Spleen (tissue), 7 donors: ENCODE results near the gene MRPL14.

Experiments
- POLR2A ChIP-seq, 3 donors: fragments of 450-650 bp; IDR thresholded peaks; one replicate each; pipeline ENCODE4 v1.5.1; 2017; ENCODE audit warnings: antibody characterized with exemption in 3 of 3, mild to moderate bottlenecking in 1 of 3
- POLR2AphosphoS5 ChIP-seq, 3 donors: sonication (generic); formaldehyde crosslinking; IDR thresholded peaks; one replicate each; pipeline ENCODE4 v1.5.1; 2017; ENCODE audit warnings: antibody characterized with exemption in 3 of 3
- TF ChIP-seq, protein P1 (sequence below), 11 experiments: fragments of 200-600 bp in 7 of 11; fragments of 450-650 bp in 4 of 11; sonication (generic) in 4 of 11; IDR thresholded peaks in 8 of 11; conservative IDR thresholded peaks in 3 of 11; 1 replicate in 7 of 11; 2 replicates in 4 of 11; pipeline versions ENCODE4 v1.4.0 to v1.8.0; 2016 to 2021; ENCODE audit warnings: antibody characterized with exemption in 11 of 11, inconsistent platforms in 4 of 11, mild to moderate bottlenecking in 1 of 11
- donor health status: DM: no; HTN: no; CAD: no; lungs with moderate emphysema.
- donor health status: DM: no; HTN: no; CAD: no.
- donor health status: DM: no; HTN: no; CAD: no.

GRCh38 chr6:44087623-44088022 is 39.6 kb downstream of the MRPL14 start:
- TF ChIP-seq, protein P1, sequence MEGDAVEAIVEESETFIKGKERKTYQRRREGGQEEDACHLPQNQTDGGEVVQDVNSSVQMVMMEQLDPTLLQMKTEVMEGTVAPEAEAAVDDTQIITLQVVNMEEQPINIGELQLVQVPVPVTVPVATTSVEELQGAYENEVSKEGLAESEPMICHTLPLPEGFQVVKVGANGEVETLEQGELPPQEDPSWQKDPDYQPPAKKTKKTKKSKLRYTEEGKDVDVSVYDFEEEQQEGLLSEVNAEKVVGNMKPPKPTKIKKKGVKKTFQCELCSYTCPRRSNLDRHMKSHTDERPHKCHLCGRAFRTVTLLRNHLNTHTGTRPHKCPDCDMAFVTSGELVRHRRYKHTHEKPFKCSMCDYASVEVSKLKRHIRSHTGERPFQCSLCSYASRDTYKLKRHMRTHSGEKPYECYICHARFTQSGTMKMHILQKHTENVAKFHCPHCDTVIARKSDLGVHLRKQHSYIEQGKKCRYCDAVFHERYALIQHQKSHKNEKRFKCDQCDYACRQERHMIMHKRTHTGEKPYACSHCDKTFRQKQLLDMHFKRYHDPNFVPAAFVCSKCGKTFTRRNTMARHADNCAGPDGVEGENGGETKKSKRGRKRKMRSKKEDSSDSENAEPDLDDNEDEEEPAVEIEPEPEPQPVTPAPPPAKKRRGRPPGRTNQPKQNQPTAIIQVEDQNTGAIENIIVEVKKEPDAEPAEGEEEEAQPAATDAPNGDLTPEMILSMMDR (IDR thresholded peaks at IDR 0.05 in 8 of 11, conservative IDR thresholded peaks at IDR 0.05 in 3 of 11), result no peak
- TF ChIP-seq POLR2A (IDR thresholded peaks at IDR 0.05) (no peak), POLR2AphosphoS5 (IDR thresholded peaks at IDR 0.05) (no peak)
